ENCODE data around the gene EPHX1. TPM values are rescaled to one million over a fixed set of nuclear protein-coding genes. Genes with fewer than 3 reads are reported as not detected.

EPHX1 gene
- total and polyA plus RNA-seq, 2 donors (not counting 1 experiment from before 2014, with no cell fraction given) = 39.1 to 44.3 TPM

DNA sequence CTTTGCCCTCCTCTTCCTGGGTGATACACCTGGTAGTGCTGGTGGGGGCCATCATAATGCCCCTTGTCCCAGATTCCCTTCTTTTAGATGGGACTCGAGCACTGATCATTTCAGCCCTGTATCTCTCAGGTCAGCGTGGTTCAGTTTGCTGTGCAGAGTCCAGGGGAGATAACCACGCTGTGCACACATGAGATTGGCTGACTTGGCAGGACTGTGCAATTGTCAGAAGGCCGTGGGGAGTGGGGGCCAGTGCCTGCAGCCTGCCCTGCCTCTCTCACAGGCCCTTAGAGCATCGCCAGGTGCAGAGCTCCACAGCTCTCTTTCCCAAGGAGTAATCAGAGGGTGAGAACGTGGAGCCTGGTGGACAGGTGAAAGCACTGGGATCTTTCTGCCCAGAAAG lies 15.2 kb downstream of the EPHX1 start:
- H3K79me2 ChIP-seq (ENCODE audit: control insufficient read depth, insufficient read depth, low read length) = no peaks in the 10 kb centered on the region

DNA sequence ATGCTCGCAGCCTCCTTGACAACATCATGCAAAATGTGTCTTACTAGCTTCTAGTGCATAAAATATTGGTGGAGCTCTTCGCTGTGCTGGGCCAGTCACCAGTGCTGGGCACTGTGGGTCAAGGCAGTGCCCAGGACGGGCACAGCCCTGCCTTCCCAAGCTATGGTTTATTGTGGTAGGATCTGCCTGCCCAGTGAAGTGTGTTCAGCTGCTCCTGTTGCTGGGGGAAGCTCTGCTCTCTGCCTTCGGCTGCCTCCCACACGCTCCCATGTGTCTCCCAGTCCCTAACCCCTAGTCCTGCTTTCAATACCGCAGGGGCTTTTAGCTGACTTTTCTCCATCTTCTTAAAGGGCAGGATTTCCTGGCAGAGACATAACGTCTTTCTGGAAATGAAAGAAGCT lies 15.7 kb downstream of the EPHX1 start:
- no peak for DNase-seq (ENCODE audit: low read depth in 2 of 2)
- no peaks in the 10 kb centered on the region for H3K4me1 ChIP-seq (ENCODE audit: control insufficient read depth, extremely low read depth, insufficient read depth, low read length)
- H3K9me3 ChIP-seq (ENCODE audit: control insufficient read depth, insufficient read depth, low read depth, low read length) = no peaks in the 10 kb centered on the region
- H3K79me2 ChIP-seq (ENCODE audit: control insufficient read depth, insufficient read depth, low read length) = no peaks in the 10 kb centered on the region
- H3K9ac ChIP-seq (ENCODE audit: insufficient read depth, low read length) = no peak overlapping the region
- H3K36me3 ChIP-seq (ENCODE audit: control insufficient read depth, insufficient read depth, low read length) = no peaks in the 10 kb centered on the region
- no peak overlapping the region for H3K4me2 ChIP-seq (ENCODE audit: extremely low read depth, insufficient read depth, low read length)
- TF ChIP-seq EZH2 (IDR thresholded peaks at IDR 0.05; ENCODE audit: low read length, missing control alignments) = no peak
- TF ChIP-seq, protein P1, sequence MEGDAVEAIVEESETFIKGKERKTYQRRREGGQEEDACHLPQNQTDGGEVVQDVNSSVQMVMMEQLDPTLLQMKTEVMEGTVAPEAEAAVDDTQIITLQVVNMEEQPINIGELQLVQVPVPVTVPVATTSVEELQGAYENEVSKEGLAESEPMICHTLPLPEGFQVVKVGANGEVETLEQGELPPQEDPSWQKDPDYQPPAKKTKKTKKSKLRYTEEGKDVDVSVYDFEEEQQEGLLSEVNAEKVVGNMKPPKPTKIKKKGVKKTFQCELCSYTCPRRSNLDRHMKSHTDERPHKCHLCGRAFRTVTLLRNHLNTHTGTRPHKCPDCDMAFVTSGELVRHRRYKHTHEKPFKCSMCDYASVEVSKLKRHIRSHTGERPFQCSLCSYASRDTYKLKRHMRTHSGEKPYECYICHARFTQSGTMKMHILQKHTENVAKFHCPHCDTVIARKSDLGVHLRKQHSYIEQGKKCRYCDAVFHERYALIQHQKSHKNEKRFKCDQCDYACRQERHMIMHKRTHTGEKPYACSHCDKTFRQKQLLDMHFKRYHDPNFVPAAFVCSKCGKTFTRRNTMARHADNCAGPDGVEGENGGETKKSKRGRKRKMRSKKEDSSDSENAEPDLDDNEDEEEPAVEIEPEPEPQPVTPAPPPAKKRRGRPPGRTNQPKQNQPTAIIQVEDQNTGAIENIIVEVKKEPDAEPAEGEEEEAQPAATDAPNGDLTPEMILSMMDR (conservative IDR thresholded peaks at IDR 0.05 in 1 of 2, IDR thresholded peaks at IDR 0.05 in 1 of 2; ENCODE audit: low read depth in 1 of 2, low read length in 2 of 2) = no peak
- H3K4me3 ChIP-seq (replicated peaks in 1 of 4; ENCODE audit: control extremely low read depth in 1 of 4, insufficient read depth in 1 of 4, low read depth in 3 of 4, low read length in 4 of 4) = no peak overlapping the region
- H2AFZ ChIP-seq (ENCODE audit: low read length) = no peak overlapping the region
- no peaks in the 10 kb centered on the region for H4K20me1 ChIP-seq (ENCODE audit: control insufficient read depth, extremely low read depth, insufficient read depth, low read length)
- H3K27me3 ChIP-seq (ENCODE audit: control insufficient read depth, insufficient read depth, low read length) = no peaks in the 10 kb centered on the region
- H3K27ac ChIP-seq (ENCODE audit: insufficient read depth, low read length) = no peak overlapping the region

More for the DNA sequence above, 15.2 kb downstream of the EPHX1 start:
- Histone ChIP-seq H4K20me1 (ENCODE audit: control insufficient read depth, extremely low read depth, insufficient read depth, low read length) (no peaks in the 10 kb centered on the region), H3K4me1 (ENCODE audit: control insufficient read depth, extremely low read depth, insufficient read depth, low read length) (no peaks in the 10 kb centered on the region), H3K27me3 (ENCODE audit: control insufficient read depth, insufficient read depth, low read length) (no peaks in the 10 kb centered on the region), H3K27ac (ENCODE audit: insufficient read depth, low read length) (no peak overlapping the region), H3K9me3 (ENCODE audit: control insufficient read depth, insufficient read depth, low read depth, low read length) (no peaks in the 10 kb centered on the region), H3K4me3 (replicated peaks in 1 of 4; ENCODE audit: control extremely low read depth in 1 of 4, insufficient read depth in 1 of 4, low read depth in 3 of 4, low read length in 4 of 4) (no peak overlapping the region), H3K9ac (ENCODE audit: insufficient read depth, low read length) (no peak overlapping the region), H3K4me2 (ENCODE audit: extremely low read depth, insufficient read depth, low read length) (no peak overlapping the region), H2AFZ (ENCODE audit: low read length) (no peak overlapping the region), H3K36me3 (ENCODE audit: control insufficient read depth, insufficient read depth, low read length) (no peaks in the 10 kb centered on the region)
- no peak for TF ChIP-seq EZH2 (IDR thresholded peaks at IDR 0.05; ENCODE audit: low read length, missing control alignments)
- TF ChIP-seq, protein P1 (conservative IDR thresholded peaks at IDR 0.05 in 1 of 2, IDR thresholded peaks at IDR 0.05 in 1 of 2; ENCODE audit: low read depth in 1 of 2, low read length in 2 of 2) = no peak
- no peak for DNase-seq (ENCODE audit: low read depth in 2 of 2)

DNA sequence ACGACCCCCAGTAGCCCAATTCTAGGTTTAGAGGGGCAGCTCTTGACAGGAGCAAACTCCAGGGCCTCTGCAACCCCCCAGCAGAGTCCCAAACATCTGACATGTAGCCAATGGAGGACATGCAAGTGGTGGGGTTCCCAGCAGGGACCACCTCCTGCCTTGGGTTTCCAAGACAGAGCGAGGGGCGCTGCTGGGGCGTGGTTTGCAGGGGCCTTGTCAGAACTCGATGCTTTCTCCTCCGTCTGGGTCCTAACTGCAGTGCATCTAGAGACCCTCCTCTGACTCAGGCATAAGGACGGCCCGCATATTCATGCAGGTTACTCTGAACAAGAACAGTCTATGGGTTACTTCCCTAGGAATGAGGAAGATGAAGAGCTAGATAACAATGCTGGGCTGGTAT lies 17.2 kb downstream of the EPHX1 start:
- H3K27ac ChIP-seq (ENCODE audit: insufficient read depth, low read length) = no peak overlapping the region
- H4K20me1 ChIP-seq (ENCODE audit: control insufficient read depth, extremely low read depth, insufficient read depth, low read length) = no peaks in the 10 kb centered on the region
- no peak for DNase-seq (ENCODE audit: low read depth in 2 of 2)
- H3K36me3 ChIP-seq (ENCODE audit: control insufficient read depth, insufficient read depth, low read length) = no peaks in the 10 kb centered on the region
- no peak overlapping the region for H3K4me3 ChIP-seq (replicated peaks in 1 of 4; ENCODE audit: control extremely low read depth in 1 of 4, insufficient read depth in 1 of 4, low read depth in 3 of 4, low read length in 4 of 4)
- no peaks in the 10 kb centered on the region for H3K27me3 ChIP-seq (ENCODE audit: control insufficient read depth, insufficient read depth, low read length)
- H2AFZ ChIP-seq (ENCODE audit: low read length) = no peak overlapping the region
- TF ChIP-seq EZH2 (IDR thresholded peaks at IDR 0.05; ENCODE audit: low read length, missing control alignments) = no peak
- TF ChIP-seq, protein P1 (conservative IDR thresholded peaks at IDR 0.05 in 1 of 2, IDR thresholded peaks at IDR 0.05 in 1 of 2; ENCODE audit: low read depth in 1 of 2, low read length in 2 of 2) = no peak
- no peaks in the 10 kb centered on the region for H3K4me1 ChIP-seq (ENCODE audit: control insufficient read depth, extremely low read depth, insufficient read depth, low read length)
- H3K9ac ChIP-seq (ENCODE audit: insufficient read depth, low read length) = no peak overlapping the region
- no peaks in the 10 kb centered on the region for H3K9me3 ChIP-seq (ENCODE audit: control insufficient read depth, insufficient read depth, low read depth, low read length)
- H3K4me2 ChIP-seq (ENCODE audit: extremely low read depth, insufficient read depth, low read length) = no peak overlapping the region
- H3K79me2 ChIP-seq (ENCODE audit: control insufficient read depth, insufficient read depth, low read length) = no peaks in the 10 kb centered on the region

Measured in fibroblast of lung (primary cell).